NCI-H128 (cell line): ENCODE results near the gene EFCAB11.

ENCODE experiments used
- DNase-seq: peaks from one replicate; lab custom pipeline; 2025; ENCODE audit not compliant: unreplicated experiment; lab: John Stamatoyannopoulos, UW

The EFCAB11 gene

GRCh38 chr14:89954070-89955021 lies at the start of gene EFCAB11:
EFCAB11 (minus strand) TSS chr14:89954730; CDS start chr14:89954660, 70 bp downstream.
- peak; percentile 100 for DNase-seq

GRCh38 chr14:90003526-90004307 lies 49.2 kb upstream of the EFCAB11 start:
- no peak for DNase-seq

- no peak for DNase-seq
Measured at GRCh38 chr14:90000935-90001334, 46.4 kb upstream of the EFCAB11 start.

- DNase-seq: no peak
Measured at GRCh38 chr14:89996963-89997362, 42.4 kb upstream of the EFCAB11 start.

GRCh38 chr14:89992273-89992672 lies 37.7 kb upstream of the EFCAB11 start:
- no peak for DNase-seq

GRCh38 chr14:89990623-89991275 lies 36.2 kb upstream of the EFCAB11 start:
- no peak for DNase-seq

- DNase-seq: no peak
Measured at GRCh38 chr14:89990218-89990617, 35.7 kb upstream of the EFCAB11 start.

- DNase-seq: no peak
Measured at GRCh38 chr14:89988787-89989186, 34.3 kb upstream of the EFCAB11 start.

GRCh38 chr14:89987161-89987475 lies 32.6 kb upstream of the EFCAB11 start:
- DNase-seq: no peak

GRCh38 chr14:89986462-89987160 lies 32.1 kb upstream of the EFCAB11 start:
- no peak for DNase-seq

- no peak for DNase-seq
Measured at GRCh38 chr14:89983375-89983774, 28.8 kb upstream of the EFCAB11 start.

GRCh38 chr14:89978656-89979055 lies 24.1 kb upstream of the EFCAB11 start:
- DNase-seq: no peak

- DNase-seq: no peak
Measured at GRCh38 chr14:89977668-89978067, 23.1 kb upstream of the EFCAB11 start.

- DNase-seq: peak; percentile 72
Measured at GRCh38 chr14:89973234-89973823, 18.8 kb upstream of the EFCAB11 start.

GRCh38 chr14:89965839-89966238 lies 11.3 kb upstream of the EFCAB11 start:
- DNase-seq: no peak

- DNase-seq: no peak
Measured at GRCh38 chr14:89963288-89963978, 8.9 kb upstream of the EFCAB11 start.

- DNase-seq: no peak
Measured at GRCh38 chr14:89960914-89961313, 6.4 kb upstream of the EFCAB11 start.

- no peak for DNase-seq
Measured at GRCh38 chr14:89959853-89960445, 5.4 kb upstream of the EFCAB11 start.

GRCh38 chr14:89958966-89959365 lies 4.4 kb upstream of the EFCAB11 start:
- no peak for DNase-seq

GRCh38 chr14:89957791-89958190 lies 3.3 kb upstream of the EFCAB11 start:
- no peak for DNase-seq
